Ishikawa (cell line): Measurements from ENCODE around the gene IL15RA.

Experiments used
- CEBPB ChIP-seq: IDR thresholded peaks from 2 replicates; pipeline ENCODE4 v1.6.1; 2012
- CREB1 ChIP-seq: IDR thresholded peaks from 2 replicates; pipeline ENCODE4 v1.6.1; 2012; ENCODE audit warnings: low read depth
- EGR1 ChIP-seq: IDR thresholded peaks from 2 replicates; pipeline ENCODE4 v1.6.1; 2012
- EP300 ChIP-seq: IDR thresholded peaks from 2 replicates; pipeline ENCODE4 v1.6.1; 2012; ENCODE audit warnings: borderline replicate concordance
- FOXM1 ChIP-seq: IDR thresholded peaks from 2 replicates; pipeline ENCODE4 v1.6.1; 2012; ENCODE audit warnings: low read depth, borderline replicate concordance
- NFIC ChIP-seq: IDR thresholded peaks from 2 replicates; pipeline ENCODE4 v1.6.1; 2012
- RAD21 ChIP-seq: IDR thresholded peaks from 2 replicates; pipeline ENCODE4 v1.6.1; 2012; ENCODE audit warnings: low read depth
- TAF1 ChIP-seq: IDR thresholded peaks from 2 replicates; pipeline ENCODE4 v1.6.1; 2012; ENCODE audit warnings: low read depth, mild to moderate bottlenecking
- TCF12 ChIP-seq: IDR thresholded peaks from 2 replicates; pipeline ENCODE4 v1.6.1; 2012; ENCODE audit warnings: low read depth
- USF1 ChIP-seq: IDR thresholded peaks from 2 replicates; pipeline ENCODE4 v1.6.1; 2012
- YY1 ChIP-seq: IDR thresholded peaks from 2 replicates; pipeline ENCODE4 v1.6.1; 2012; ENCODE audit warnings: low read depth
- ZBTB7A ChIP-seq: IDR thresholded peaks from 2 replicates; pipeline ENCODE4 v1.6.1; 2012; ENCODE audit warnings: low read depth
- TF ChIP-seq, protein P1 (sequence below): IDR thresholded peaks from 2 replicates; pipeline ENCODE4 v1.6.1; 2012; ENCODE audit warnings: low read depth, mild to moderate bottlenecking
- TF ChIP-seq, protein P2 (sequence below): IDR thresholded peaks from 2 replicates; pipeline ENCODE4 v1.6.1; 2012

- TF ChIP-seq, protein P1, sequence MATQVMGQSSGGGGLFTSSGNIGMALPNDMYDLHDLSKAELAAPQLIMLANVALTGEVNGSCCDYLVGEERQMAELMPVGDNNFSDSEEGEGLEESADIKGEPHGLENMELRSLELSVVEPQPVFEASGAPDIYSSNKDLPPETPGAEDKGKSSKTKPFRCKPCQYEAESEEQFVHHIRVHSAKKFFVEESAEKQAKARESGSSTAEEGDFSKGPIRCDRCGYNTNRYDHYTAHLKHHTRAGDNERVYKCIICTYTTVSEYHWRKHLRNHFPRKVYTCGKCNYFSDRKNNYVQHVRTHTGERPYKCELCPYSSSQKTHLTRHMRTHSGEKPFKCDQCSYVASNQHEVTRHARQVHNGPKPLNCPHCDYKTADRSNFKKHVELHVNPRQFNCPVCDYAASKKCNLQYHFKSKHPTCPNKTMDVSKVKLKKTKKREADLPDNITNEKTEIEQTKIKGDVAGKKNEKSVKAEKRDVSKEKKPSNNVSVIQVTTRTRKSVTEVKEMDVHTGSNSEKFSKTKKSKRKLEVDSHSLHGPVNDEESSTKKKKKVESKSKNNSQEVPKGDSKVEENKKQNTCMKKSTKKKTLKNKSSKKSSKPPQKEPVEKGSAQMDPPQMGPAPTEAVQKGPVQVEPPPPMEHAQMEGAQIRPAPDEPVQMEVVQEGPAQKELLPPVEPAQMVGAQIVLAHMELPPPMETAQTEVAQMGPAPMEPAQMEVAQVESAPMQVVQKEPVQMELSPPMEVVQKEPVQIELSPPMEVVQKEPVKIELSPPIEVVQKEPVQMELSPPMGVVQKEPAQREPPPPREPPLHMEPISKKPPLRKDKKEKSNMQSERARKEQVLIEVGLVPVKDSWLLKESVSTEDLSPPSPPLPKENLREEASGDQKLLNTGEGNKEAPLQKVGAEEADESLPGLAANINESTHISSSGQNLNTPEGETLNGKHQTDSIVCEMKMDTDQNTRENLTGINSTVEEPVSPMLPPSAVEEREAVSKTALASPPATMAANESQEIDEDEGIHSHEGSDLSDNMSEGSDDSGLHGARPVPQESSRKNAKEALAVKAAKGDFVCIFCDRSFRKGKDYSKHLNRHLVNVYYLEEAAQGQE = no peak
- TF ChIP-seq CREB1 = no peak
- TF ChIP-seq USF1 = no peak
- TF ChIP-seq YY1 = no peak
- no peak for TF ChIP-seq NFIC
- no peak for TF ChIP-seq TAF1
- TF ChIP-seq EP300 = no peak
- no peak for TF ChIP-seq EGR1
- no peak for TF ChIP-seq FOXM1
- TF ChIP-seq, protein P2, sequence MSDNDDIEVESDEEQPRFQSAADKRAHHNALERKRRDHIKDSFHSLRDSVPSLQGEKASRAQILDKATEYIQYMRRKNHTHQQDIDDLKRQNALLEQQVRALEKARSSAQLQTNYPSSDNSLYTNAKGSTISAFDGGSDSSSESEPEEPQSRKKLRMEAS = no peak
- no peak for TF ChIP-seq CEBPB
- TF ChIP-seq ZBTB7A = no peak
- TF ChIP-seq RAD21 = no peak
- no peak for TF ChIP-seq TCF12
These were observed 35.8 kb downstream of the IL15RA start for GRCh38 chr10:5941579-5941978.
